HEK293 (cell line): Measurements from ENCODE around the gene ZNF471.
A peak's percentile ranks its signal among the peaks of the same experiment; 100 is the strongest.

Source experiments
- BCL6B ChIP-seq: fragments of 450-650 bp; formaldehyde crosslinking; IDR thresholded peaks from 2 replicates; pipeline ENCODE4 v1.5.1; 2017; ENCODE audit warnings: missing biosample characterization, missing genetic modification characterization
- CTCF ChIP-seq: fragments of 450-650 bp; formaldehyde crosslinking; IDR thresholded peaks from 2 replicates; pipeline ENCODE4 v1.5.1; 2016; ENCODE audit warnings: missing biosample characterization, missing genetic modification characterization
- GLIS1 ChIP-seq: fragments of 450-650 bp; formaldehyde crosslinking; IDR thresholded peaks from 2 replicates; pipeline ENCODE4 v1.5.1; 2016; ENCODE audit warnings: missing biosample characterization, missing genetic modification characterization
- GLIS2 ChIP-seq: fragments of 450-650 bp; formaldehyde crosslinking; IDR thresholded peaks from 2 replicates; pipeline ENCODE4 v1.5.1; 2016; ENCODE audit warnings: missing biosample characterization, missing genetic modification characterization
- KLF17 ChIP-seq: fragments of 450-650 bp; formaldehyde crosslinking; IDR thresholded peaks from 2 replicates; pipeline ENCODE4 v1.5.1; 2016; ENCODE audit warnings: missing biosample characterization, missing genetic modification characterization
- PRDM10 ChIP-seq: fragments of 450-650 bp; formaldehyde crosslinking; IDR thresholded peaks from 2 replicates; pipeline ENCODE4 v1.5.1; 2016; ENCODE audit warnings: missing biosample characterization, missing genetic modification characterization
- SALL2 ChIP-seq: fragments of 450-650 bp; formaldehyde crosslinking; IDR thresholded peaks from 2 replicates; pipeline ENCODE4 v1.5.0; 2017; ENCODE audit warnings: missing biosample characterization, mild to moderate bottlenecking, missing genetic modification characterization, borderline replicate concordance
- SP3 ChIP-seq: fragments of 450-650 bp; formaldehyde crosslinking; IDR thresholded peaks from 2 replicates; pipeline ENCODE4 v1.5.1; 2016; ENCODE audit warnings: missing biosample characterization, missing genetic modification characterization
- ZBTB11 ChIP-seq: fragments of 450-650 bp; formaldehyde crosslinking; conservative IDR thresholded peaks from 2 replicates; pipeline ENCODE4 v1.5.1; 2016; ENCODE audit warnings: low read depth, missing biosample characterization, missing genetic modification characterization
- ZBTB7A ChIP-seq: fragments of 450-650 bp; formaldehyde crosslinking; IDR thresholded peaks from 2 replicates; pipeline ENCODE4 v1.5.1; 2016; ENCODE audit warnings: low read depth, missing biosample characterization, missing genetic modification characterization
- ZFHX2 ChIP-seq: fragments of 450-650 bp; formaldehyde crosslinking; conservative IDR thresholded peaks from 2 replicates; pipeline ENCODE4 v1.5.1; 2016; ENCODE audit warnings: missing biosample characterization, missing genetic modification characterization
- ZNF169 ChIP-seq: fragments of 450-650 bp; formaldehyde crosslinking; IDR thresholded peaks from 2 replicates; pipeline ENCODE4 v1.5.1; 2016; ENCODE audit warnings: missing biosample characterization, missing genetic modification characterization
- ZNF202 ChIP-seq: fragments of 450-650 bp; formaldehyde crosslinking; IDR thresholded peaks from 2 replicates; pipeline ENCODE4 v1.5.1; 2016; ENCODE audit warnings: missing biosample characterization, missing genetic modification characterization, borderline replicate concordance
- ZNF239 ChIP-seq: fragments of 450-650 bp; formaldehyde crosslinking; IDR thresholded peaks from 2 replicates; pipeline ENCODE4 v1.5.1; 2016; ENCODE audit warnings: missing biosample characterization, missing genetic modification characterization
- ZNF335 ChIP-seq: fragments of 450-650 bp; formaldehyde crosslinking; conservative IDR thresholded peaks from 2 replicates; pipeline ENCODE4 v1.5.1; 2016; ENCODE audit warnings: missing biosample characterization, missing genetic modification characterization
- ZNF362 ChIP-seq: fragments of 450-650 bp; formaldehyde crosslinking; IDR thresholded peaks from 2 replicates; pipeline ENCODE4 v1.5.1; 2016; ENCODE audit warnings: missing biosample characterization, missing genetic modification characterization
- ZNF366 ChIP-seq: fragments of 450-650 bp; formaldehyde crosslinking; conservative IDR thresholded peaks from 2 replicates; pipeline ENCODE4 v1.5.1; 2016; ENCODE audit warnings: missing biosample characterization, missing genetic modification characterization
- ZNF426 ChIP-seq: fragments of 450-650 bp; formaldehyde crosslinking; IDR thresholded peaks from 2 replicates; pipeline ENCODE4 v1.5.1; 2017; ENCODE audit warnings: missing biosample characterization, missing genetic modification characterization, mild to moderate bottlenecking, inconsistent platforms, moderate library complexity
- ZNF488 ChIP-seq: fragments of 450-650 bp; formaldehyde crosslinking; IDR thresholded peaks from 2 replicates; pipeline ENCODE4 v1.5.1; 2016; ENCODE audit warnings: missing biosample characterization, missing genetic modification characterization
- ZNF555 ChIP-seq: fragments of 450-650 bp; formaldehyde crosslinking; conservative IDR thresholded peaks from 2 replicates; pipeline ENCODE4 v1.5.1; 2017; ENCODE audit warnings: missing biosample characterization, mild to moderate bottlenecking, missing genetic modification characterization, inconsistent platforms
- ZNF776 ChIP-seq: fragments of 450-650 bp; formaldehyde crosslinking; IDR thresholded peaks from 2 replicates; pipeline ENCODE4 v1.5.0; 2017; ENCODE audit warnings: missing biosample characterization, missing genetic modification characterization, borderline replicate concordance
- ZNF791 ChIP-seq: fragments of 450-650 bp; formaldehyde crosslinking; IDR thresholded peaks from 2 replicates; pipeline ENCODE4 v1.5.1; 2016; ENCODE audit warnings: missing biosample characterization, missing genetic modification characterization
- ZSCAN30 ChIP-seq: fragments of 450-650 bp; IDR thresholded peaks from 2 replicates; pipeline ENCODE4 v1.5.1; 2018; ENCODE audit warnings: missing biosample characterization, mild to moderate bottlenecking, missing genetic modification characterization, moderate library complexity

ZNF471 gene

GRCh38 chr19:56507446-56508289 is at the start of gene ZNF471 (continued):
- TF ChIP-seq ZNF362 (tag by site-specific recombination) (no peak), ZNF202 (tag by site-specific recombination) (no peak), PRDM10 (tag by site-specific recombination) (peak; percentile 85), KLF17 (tag by site-specific recombination) (0 out of 2 replicates have a peak, but pooled peaks have one; percentile 24), ZNF488 (tag by site-specific recombination) (no peak), SALL2 (tag by site-specific recombination) (no peak), ZNF335 (tag by site-specific recombination) (peak; percentile 100), ZNF776 (tag by site-specific recombination) (no peak), ZSCAN30 (tag by site-specific recombination) (no peak), ZFHX2 (tag by site-specific recombination) (peak; percentile 73), ZNF555 (tag by site-specific recombination) (no peak), SP3 (tag by site-specific recombination) (peak; percentile 96), BCL6B (no peak), ZNF791 (no peak), GLIS2 (peak; percentile 79), ZBTB7A (tag by site-specific recombination) (peak; percentile 62; the same call in 1 of the 2 replicates), CTCF (tag by site-specific recombination) (no peak), ZNF426 (tag by site-specific recombination) (no peak), ZNF239 (tag by site-specific recombination) (no peak), ZNF169 (tag by site-specific recombination) (peak; percentile 81; the same call in 1 of the 2 replicates), ZNF366 (peak; percentile 51), GLIS1 (tag by site-specific recombination) (peak; percentile 70), ZBTB11 (tag by site-specific recombination) (0 out of 2 replicates have a peak, but pooled peaks have one; percentile 16)
